Measurements from ENCODE around the gene VPS29.
"Not testable (repeated sequence)": the region's sequence is repeated elsewhere in the genome, so short reads cannot be mapped to it uniquely, and the experiment has no call there.

VPS29 gene

GRCh38 chr12:110501752-110502738 is at the start of gene VPS29, which contains the start of gene RAD9B:
Gene VPS29 (minus strand): TSS chr12:110502111. CDS start chr12:110502051, 60 bp downstream.
Gene RAD9B (plus strand): TSS chr12:110502331. CDS start chr12:110502338, 7 bp downstream.
- DNase-seq, result peak; percentile 98 to 99

GRCh38 chr12:110550981-110551380 is 49.1 kb upstream of the VPS29 start:
- no peak for DNase-seq

GRCh38 chr12:110549716-110550115 is 47.8 kb upstream of the VPS29 start:
- DNase-seq, result no peak

GRCh38 chr12:110548678-110549077 is 46.8 kb upstream of the VPS29 start:
- DNase-seq, result no peak

- no peak for DNase-seq
Observed at GRCh38 chr12:110547090-110547489, 45.2 kb upstream of the VPS29 start.

GRCh38 chr12:110546339-110546738 is 44.4 kb upstream of the VPS29 start:
- no peak for DNase-seq

GRCh38 chr12:110545812-110546211 is 43.9 kb upstream of the VPS29 start:
- no peak for DNase-seq

GRCh38 chr12:110545259-110545658 is 43.3 kb upstream of the VPS29 start:
- not testable (repeated sequence) for DNase-seq

- DNase-seq, result no peak
Observed at GRCh38 chr12:110543965-110544364, 42.1 kb upstream of the VPS29 start.

GRCh38 chr12:110543252-110543959 is 41.5 kb upstream of the VPS29 start:
- no peak for DNase-seq

GRCh38 chr12:110540048-110540447 is 38.1 kb upstream of the VPS29 start:
- no peak for DNase-seq

- no peak for DNase-seq
Observed at GRCh38 chr12:110538869-110539622, 37.1 kb upstream of the VPS29 start.

GRCh38 chr12:110537605-110538409 is 35.9 kb upstream of the VPS29 start:
- no peak for DNase-seq

- DNase-seq, result no peak
Observed at GRCh38 chr12:110536834-110537604, 35.1 kb upstream of the VPS29 start.

GRCh38 chr12:110534811-110535210 is 32.9 kb upstream of the VPS29 start:
- no peak for DNase-seq

- no peak for DNase-seq
Observed at GRCh38 chr12:110533607-110534006, 31.7 kb upstream of the VPS29 start.

- DNase-seq, result no peak
Observed at GRCh38 chr12:110532644-110533043, 30.7 kb upstream of the VPS29 start.

GRCh38 chr12:110531741-110532333 is 29.9 kb upstream of the VPS29 start:
- no peak for DNase-seq

GRCh38 chr12:110530511-110530910 is 28.6 kb upstream of the VPS29 start:
- DNase-seq, result no peak

- DNase-seq, result no peak
Observed at GRCh38 chr12:110528277-110528839, 26.4 kb upstream of the VPS29 start.

Data from activated CD4-positive, alpha-beta T cell treated with anti-CD3 and anti-CD28 coated beads, Interleukin-2, amount 50 U/mL, for 4 hours (primary cell).